Measurements from ENCODE around the gene CHFR.
"Not testable (repeated sequence)": the region's sequence is repeated elsewhere in the genome, so short reads cannot be mapped to it uniquely, and the experiment has no call there.

Gene CHFR

GRCh38 chr12:132797820-132798570 is 89.4 kb downstream of the CHFR start:
- Histone ChIP-seq H3K36me3 (ENCODE audit: insufficient read depth, low read length) (peaks cover 15% of the 10 kb centered on the region), H3K9me3 (ENCODE audit: control insufficient read depth, insufficient read depth, low read length) (no peaks in the 10 kb centered on the region), H3K9ac (ENCODE audit: low read depth, low read length) (no peak overlapping the region), H3K4me1 (ENCODE audit: insufficient read depth, low read length) (no peaks in the 10 kb centered on the region)

- Histone ChIP-seq H3K9me3 (ENCODE audit: control insufficient read depth, insufficient read depth, low read length) (no peaks in the 10 kb centered on the region), H3K4me1 (ENCODE audit: insufficient read depth, low read length) (no peaks in the 10 kb centered on the region), H3K36me3 (ENCODE audit: insufficient read depth, low read length) (peaks cover 15% of the 10 kb centered on the region), H3K9ac (ENCODE audit: low read depth, low read length) (no peak overlapping the region)
Observed at GRCh38 chr12:132795847-132796246, 91.6 kb downstream of the CHFR start.

GRCh38 chr12:132791940-132792339 is 95.5 kb downstream of the CHFR start:
- H3K9me3 ChIP-seq (ENCODE audit: control insufficient read depth, insufficient read depth, low read length); H3K4me1 ChIP-seq (ENCODE audit: insufficient read depth, low read length); H3K36me3 ChIP-seq (ENCODE audit: insufficient read depth, low read length); H3K9ac ChIP-seq (ENCODE audit: low read depth, low read length): not testable (repeated sequence)

GRCh38 chr12:132789099-132789471 is 98.3 kb downstream of the CHFR start:
- H3K9me3 ChIP-seq (ENCODE audit: control insufficient read depth, insufficient read depth, low read length), result no peaks in the 10 kb centered on the region
- peaks cover 7% of the 10 kb centered on the region for H3K36me3 ChIP-seq (ENCODE audit: insufficient read depth, low read length)
- H3K4me1 ChIP-seq (ENCODE audit: insufficient read depth, low read length), result no peaks in the 10 kb centered on the region
- H3K9ac ChIP-seq (ENCODE audit: low read depth, low read length), result no peak overlapping the region

- Histone ChIP-seq H3K9me3 (ENCODE audit: control insufficient read depth, insufficient read depth, low read length) (no peaks in the 10 kb centered on the region), H3K9ac (ENCODE audit: low read depth, low read length) (no peak overlapping the region), H3K4me1 (ENCODE audit: insufficient read depth, low read length) (no peaks in the 10 kb centered on the region), H3K36me3 (ENCODE audit: insufficient read depth, low read length) (peaks cover 5% of the 10 kb centered on the region)
Observed at GRCh38 chr12:132788375-132789098, 98.9 kb downstream of the CHFR start.

GRCh38 chr12:132787877-132788276 is 99.5 kb downstream of the CHFR start:
- no peaks in the 10 kb centered on the region for H3K9me3 ChIP-seq (ENCODE audit: control insufficient read depth, insufficient read depth, low read length)
- no peaks in the 10 kb centered on the region for H3K4me1 ChIP-seq (ENCODE audit: insufficient read depth, low read length)
- peaks cover 5% of the 10 kb centered on the region for H3K36me3 ChIP-seq (ENCODE audit: insufficient read depth, low read length)
- H3K9ac ChIP-seq (ENCODE audit: low read depth, low read length), result no peak overlapping the region

- no peaks in the 10 kb centered on the region for H3K9me3 ChIP-seq (ENCODE audit: control insufficient read depth, insufficient read depth, low read length)
- H3K9ac ChIP-seq (ENCODE audit: low read depth, low read length), result no peak overlapping the region
- no peaks in the 10 kb centered on the region for H3K4me1 ChIP-seq (ENCODE audit: insufficient read depth, low read length)
- peaks cover 7% of the 10 kb centered on the region for H3K36me3 ChIP-seq (ENCODE audit: insufficient read depth, low read length)
Observed at GRCh38 chr12:132786192-132786591, 101.2 kb downstream of the CHFR start.

- Histone ChIP-seq H3K9ac (ENCODE audit: low read depth, low read length) (no peak overlapping the region), H3K4me1 (ENCODE audit: insufficient read depth, low read length) (no peaks in the 10 kb centered on the region), H3K36me3 (ENCODE audit: insufficient read depth, low read length) (peaks cover 7% of the 10 kb centered on the region)
Observed at GRCh38 chr12:132784580-132784979, 102.8 kb downstream of the CHFR start.

GRCh38 chr12:132783917-132784531 is 103.4 kb downstream of the CHFR start:
- Histone ChIP-seq H3K36me3 (ENCODE audit: insufficient read depth, low read length) (peaks cover 9% of the 10 kb centered on the region), H3K9me3 (ENCODE audit: control insufficient read depth, insufficient read depth, low read length) (no peaks in the 10 kb centered on the region), H3K9ac (ENCODE audit: low read depth, low read length) (no peak overlapping the region), H3K4me1 (ENCODE audit: insufficient read depth, low read length) (no peaks in the 10 kb centered on the region)

More at GRCh38 chr12:132784580-132784979, 102.8 kb downstream of the CHFR start:
- no peaks in the 10 kb centered on the region for H3K9me3 ChIP-seq (ENCODE audit: control insufficient read depth, insufficient read depth, low read length)

All from ES-I3 (cell line).